Uterus (tissue), 2 donors: ENCODE measurements around the gene YWHAH.

Experiments used
- POLR2A ChIP-seq, 2 donors: fragments of 450-650 bp; IDR thresholded peaks; one replicate each; pipeline ENCODE4 v1.6.1; 2016; ENCODE audit warnings: antibody characterized with exemption in 2 of 2, mild to moderate bottlenecking in 1 of 2, moderate library complexity in 1 of 2
- TF ChIP-seq, protein P1 (sequence below), 4 experiments: fragments of 200-600 bp in 2 of 4; fragments of 450-650 bp in 2 of 4; sonication (generic) in 2 of 4; IDR thresholded peaks; one replicate each; pipeline ENCODE4 v1.5.1; 2016 to 2019; ENCODE audit warnings: antibody characterized with exemption in 4 of 4, mild to moderate bottlenecking in 2 of 4, moderate library complexity in 1 of 4

DNA sequence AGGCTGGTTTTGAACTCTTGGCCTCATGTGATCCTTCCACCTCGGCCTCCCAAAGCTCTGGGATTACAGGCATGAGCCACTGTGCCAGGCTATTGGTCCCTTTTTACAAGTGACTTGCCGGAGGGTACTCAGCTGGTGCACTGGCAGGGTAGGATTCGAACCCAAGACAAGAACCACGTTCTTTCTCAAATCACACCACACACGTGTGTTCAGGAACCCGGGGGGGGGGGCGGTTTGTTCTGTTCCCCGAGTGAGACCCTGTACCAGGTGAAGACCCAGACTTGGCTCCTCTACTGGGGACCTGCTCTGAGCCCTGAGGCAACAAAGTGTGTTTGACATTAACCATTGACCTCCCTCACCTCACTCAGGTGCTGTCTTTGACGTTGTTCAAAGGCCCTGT lies 3.8 kb upstream of the YWHAH start:
- TF ChIP-seq, protein P1, sequence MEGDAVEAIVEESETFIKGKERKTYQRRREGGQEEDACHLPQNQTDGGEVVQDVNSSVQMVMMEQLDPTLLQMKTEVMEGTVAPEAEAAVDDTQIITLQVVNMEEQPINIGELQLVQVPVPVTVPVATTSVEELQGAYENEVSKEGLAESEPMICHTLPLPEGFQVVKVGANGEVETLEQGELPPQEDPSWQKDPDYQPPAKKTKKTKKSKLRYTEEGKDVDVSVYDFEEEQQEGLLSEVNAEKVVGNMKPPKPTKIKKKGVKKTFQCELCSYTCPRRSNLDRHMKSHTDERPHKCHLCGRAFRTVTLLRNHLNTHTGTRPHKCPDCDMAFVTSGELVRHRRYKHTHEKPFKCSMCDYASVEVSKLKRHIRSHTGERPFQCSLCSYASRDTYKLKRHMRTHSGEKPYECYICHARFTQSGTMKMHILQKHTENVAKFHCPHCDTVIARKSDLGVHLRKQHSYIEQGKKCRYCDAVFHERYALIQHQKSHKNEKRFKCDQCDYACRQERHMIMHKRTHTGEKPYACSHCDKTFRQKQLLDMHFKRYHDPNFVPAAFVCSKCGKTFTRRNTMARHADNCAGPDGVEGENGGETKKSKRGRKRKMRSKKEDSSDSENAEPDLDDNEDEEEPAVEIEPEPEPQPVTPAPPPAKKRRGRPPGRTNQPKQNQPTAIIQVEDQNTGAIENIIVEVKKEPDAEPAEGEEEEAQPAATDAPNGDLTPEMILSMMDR (IDR thresholded peaks at IDR 0.05) = no peak
- no peak for TF ChIP-seq POLR2A (IDR thresholded peaks at IDR 0.05)
